Suppressor macrophage (primary cell): ENCODE results near the gene ARHGAP11A.
A peak's percentile ranks its signal among the peaks of the same experiment; 100 is the strongest.
"Not testable (repeated sequence)": the region's sequence is repeated elsewhere in the genome, so short reads cannot be mapped to it uniquely, and the experiment has no call there.

Source experiments
- DNase-seq, 4 experiments: peaks; one replicate each; pipeline ENCODE4 v3.0.0-alpha.2; 2020 to 2022
- total RNA-seq, 17 experiments: gene quantifications; one replicate each; lab custom pipeline; 2026; ENCODE audit warnings: mixed read lengths in 6 of 17, inconsistent platforms in 3 of 17; lab: John Stamatoyannopoulos, UW

The ARHGAP11A gene, protein sequence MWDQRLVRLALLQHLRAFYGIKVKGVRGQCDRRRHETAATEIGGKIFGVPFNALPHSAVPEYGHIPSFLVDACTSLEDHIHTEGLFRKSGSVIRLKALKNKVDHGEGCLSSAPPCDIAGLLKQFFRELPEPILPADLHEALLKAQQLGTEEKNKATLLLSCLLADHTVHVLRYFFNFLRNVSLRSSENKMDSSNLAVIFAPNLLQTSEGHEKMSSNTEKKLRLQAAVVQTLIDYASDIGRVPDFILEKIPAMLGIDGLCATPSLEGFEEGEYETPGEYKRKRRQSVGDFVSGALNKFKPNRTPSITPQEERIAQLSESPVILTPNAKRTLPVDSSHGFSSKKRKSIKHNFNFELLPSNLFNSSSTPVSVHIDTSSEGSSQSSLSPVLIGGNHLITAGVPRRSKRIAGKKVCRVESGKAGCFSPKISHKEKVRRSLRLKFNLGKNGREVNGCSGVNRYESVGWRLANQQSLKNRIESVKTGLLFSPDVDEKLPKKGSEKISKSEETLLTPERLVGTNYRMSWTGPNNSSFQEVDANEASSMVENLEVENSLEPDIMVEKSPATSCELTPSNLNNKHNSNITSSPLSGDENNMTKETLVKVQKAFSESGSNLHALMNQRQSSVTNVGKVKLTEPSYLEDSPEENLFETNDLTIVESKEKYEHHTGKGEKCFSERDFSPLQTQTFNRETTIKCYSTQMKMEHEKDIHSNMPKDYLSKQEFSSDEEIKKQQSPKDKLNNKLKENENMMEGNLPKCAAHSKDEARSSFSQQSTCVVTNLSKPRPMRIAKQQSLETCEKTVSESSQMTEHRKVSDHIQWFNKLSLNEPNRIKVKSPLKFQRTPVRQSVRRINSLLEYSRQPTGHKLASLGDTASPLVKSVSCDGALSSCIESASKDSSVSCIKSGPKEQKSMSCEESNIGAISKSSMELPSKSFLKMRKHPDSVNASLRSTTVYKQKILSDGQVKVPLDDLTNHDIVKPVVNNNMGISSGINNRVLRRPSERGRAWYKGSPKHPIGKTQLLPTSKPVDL
- 4.2 to 42.0 (median 15.4) reads per million in 17 experiments for total RNA-seq

DNA sequence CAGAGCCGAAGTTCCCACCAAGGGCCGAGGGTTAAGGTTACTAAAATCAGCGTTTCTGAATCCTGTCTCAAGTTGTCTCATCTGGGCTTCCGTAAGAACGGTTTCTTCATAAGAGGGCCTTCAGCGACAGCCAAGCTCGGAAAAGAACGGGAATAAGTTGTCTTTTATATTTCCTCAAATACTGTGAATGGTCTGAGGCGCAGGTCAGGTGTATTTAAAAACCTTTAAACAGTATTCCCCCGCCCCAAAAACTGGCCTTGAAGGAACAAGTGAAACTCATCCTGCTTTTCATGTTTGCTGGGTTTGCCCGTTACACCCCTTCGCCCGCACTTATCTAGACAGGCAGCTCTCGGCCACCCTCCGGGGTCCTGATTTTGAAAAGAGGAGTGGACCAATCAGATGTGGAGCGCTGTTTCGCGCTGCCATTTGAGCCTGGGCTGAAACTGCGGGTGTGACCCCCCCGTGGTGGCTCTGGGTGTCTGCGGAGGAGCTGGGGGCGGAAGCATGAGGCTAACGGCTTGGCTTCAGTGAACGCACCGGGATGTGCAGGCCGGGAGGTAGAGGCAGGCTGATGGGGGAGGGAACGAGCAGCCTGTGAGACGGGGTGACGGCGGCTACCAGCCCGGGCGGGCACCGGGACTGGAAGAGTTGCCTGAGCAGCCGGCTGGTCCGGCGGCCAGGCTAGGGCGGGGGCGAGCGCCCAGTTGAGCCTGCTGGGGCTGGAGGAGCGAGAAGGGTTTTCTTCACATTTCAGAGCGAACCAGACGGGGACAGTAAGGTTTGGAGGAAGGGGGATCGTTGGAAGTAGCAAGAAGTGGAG, at the start of gene ARHGAP11A:
Gene ARHGAP11A, plus strand, starts transcription at position 454 of the 820 bp plus-strand sequence. CDS start 708 bp downstream, outside the sequence.
- peak; percentile 76 to 93 (median 90) for DNase-seq

DNA sequence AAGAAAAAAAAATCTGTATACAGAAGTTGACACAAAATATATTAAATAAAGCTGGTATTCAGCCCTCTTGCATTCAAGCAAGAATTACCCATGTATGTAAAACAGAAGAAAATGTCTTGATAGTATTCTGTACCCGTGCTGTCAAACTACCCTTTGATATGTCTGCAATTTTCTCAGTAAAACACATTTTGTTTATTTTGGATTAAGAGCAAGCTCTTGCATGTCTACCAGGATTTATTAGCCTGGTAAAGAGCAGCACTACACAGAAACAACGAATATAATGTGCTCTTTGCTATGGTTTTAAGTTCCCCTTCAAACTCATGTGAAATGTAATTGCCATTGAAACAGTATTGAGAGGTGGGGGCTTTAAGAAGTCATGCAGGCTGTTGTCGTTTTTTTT, 46.3 kb upstream of the ARHGAP11A start:
- DNase-seq: not testable (repeated sequence)

DNA sequence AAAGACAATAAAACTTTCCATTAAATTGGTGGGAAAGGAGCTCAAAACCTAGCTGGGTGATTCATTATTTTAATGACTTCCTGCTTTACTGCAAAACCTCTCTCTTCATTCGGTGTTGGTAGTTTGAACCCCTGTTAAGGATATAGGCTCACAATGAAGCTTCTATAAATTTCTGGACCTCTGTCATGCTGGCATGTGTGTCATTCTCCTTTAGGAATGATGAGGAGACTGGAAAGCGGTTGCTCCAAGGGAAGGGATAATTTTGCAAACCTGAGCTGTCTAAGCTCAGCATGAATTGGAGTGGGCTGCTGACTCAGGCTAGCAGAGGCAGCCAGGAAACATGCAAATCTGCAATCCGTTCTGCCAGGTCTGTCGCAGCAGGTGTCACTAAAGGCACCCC, 36.8 kb upstream of the ARHGAP11A start:
- not testable (repeated sequence) for DNase-seq

DNA sequence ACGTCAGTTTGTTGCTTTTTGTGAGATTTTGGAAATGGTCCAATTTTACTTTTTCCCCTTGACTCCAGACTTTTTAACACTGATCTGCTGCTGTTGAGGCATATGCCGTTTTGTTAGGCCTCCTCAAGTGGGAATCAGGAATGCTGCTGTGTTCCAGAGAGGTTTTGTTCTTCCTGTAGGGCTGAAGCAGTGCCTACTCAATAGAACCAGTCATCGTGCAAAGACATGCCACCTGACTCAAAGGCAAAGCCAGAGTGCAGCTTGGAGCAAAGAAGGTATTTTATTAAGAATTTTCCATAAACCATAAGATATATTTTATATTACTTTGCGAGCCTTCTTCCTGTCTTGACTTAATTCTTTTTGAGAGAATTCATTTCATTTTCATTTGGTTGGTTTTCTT, 29.5 kb upstream of the ARHGAP11A start:
- not testable (repeated sequence) for DNase-seq

DNA sequence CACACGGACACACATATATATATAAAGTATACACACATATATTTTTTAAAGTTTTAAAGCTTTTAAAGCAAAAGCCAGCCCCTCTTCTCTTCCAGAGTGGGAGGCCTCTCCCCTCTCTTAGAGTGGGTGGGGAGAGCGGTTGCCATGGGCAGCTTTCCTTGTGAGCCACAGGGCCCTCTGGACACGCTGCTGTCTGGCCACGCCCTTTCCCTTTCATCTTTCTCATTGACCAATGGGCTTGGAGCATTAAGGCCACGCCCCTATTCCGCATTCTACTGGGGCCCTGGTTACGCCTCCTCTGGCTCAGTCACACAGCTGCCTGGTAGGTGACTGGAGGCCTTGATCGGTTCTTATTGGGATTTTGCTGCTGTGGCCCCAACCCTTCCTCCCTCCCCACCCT, 22.2 kb upstream of the ARHGAP11A start, which contains the start of gene GOLGA8N:
Gene GOLGA8N, plus strand, starts transcription at position 306 of the 400 bp plus-strand sequence.
- not testable (repeated sequence) for DNase-seq

DNA sequence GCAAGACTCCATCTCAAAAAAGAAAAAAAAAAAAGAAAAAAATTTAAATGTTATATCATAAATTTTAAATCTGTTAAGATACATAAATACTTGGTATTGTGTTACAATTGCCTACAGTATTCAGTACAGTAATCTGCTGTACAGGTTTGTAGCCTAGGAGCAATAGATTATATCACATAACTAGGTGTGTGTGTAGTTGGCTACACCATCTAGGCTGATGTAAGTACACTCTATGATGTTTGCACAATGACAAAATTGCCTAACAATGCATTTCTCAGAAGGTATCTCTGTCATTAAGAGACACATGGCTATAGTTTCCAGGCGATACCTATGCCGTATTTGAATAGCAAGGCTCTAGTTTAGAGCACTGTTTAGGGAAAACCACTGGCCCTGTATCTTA, 5.8 kb upstream of the ARHGAP11A start:
- not testable (repeated sequence) for DNase-seq

DNA sequence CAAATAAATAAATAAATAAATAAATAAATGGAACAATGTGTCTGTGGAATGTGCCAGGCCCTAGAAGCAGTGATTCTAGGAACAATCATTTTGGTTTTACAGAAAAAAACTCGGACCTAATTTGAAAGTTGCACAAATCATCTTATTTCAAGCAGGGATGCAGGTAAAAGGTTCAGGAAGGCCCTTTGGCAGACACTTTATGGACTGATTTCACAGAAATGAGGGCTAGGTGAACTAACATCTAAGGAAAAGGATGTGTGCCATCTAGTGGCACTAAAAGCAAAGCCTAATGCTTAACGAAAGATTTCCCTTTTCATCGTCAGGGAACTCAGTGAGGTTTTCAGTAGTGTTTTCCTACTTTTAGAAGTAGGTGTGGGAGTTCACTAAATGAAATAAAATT, 4.6 kb upstream of the ARHGAP11A start:
- DNase-seq: peak; percentile 2 to 46 (median 30)

DNA sequence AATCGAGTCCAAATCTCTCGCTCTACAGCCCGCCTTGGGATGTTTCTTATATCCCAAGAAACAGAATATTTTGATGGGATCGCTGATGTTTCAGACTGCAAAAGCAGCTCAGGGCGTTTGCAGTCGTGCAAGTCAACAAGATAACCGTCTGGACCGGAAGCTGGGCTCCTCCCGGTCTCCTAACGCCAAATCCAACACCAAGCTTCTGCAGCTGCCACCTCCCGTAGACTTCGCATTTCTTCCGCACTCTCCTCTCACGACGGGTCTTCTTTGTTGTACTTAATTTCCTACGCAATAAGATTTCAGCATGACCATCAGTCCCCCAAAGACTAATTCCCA, 623 bp upstream of the ARHGAP11A start:
- DNase-seq: not testable (repeated sequence)

DNA sequence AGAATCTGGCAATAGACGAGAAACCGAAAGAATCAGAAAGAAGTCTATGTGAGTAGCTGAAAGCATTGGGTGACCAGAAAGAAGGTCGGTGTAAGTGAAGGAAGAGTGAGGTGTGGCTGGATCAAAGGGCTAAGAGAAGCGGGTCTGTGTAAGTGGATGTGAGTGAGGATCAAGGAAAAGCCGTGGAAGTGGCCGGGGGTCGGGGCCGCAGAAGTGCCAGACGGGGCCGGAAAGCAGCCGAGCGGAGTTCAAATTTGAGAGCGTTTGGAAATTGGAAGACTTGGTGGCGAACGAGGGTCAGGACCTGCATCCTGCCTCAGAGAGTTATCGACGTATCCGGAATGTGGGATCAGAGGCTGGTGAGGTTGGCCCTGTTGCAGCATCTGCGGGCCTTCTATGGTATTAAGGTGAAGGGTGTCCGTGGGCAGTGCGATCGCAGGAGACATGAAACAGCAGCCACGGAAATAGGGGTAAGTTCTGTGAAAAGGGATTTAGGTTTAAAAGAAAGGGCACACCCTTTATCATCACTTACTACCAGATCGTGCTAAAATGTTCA, 645 bp downstream of the ARHGAP11A start:
- DNase-seq: peak in 3 of 4 experiments; percentile 5 to 8 (median 7)

DNA sequence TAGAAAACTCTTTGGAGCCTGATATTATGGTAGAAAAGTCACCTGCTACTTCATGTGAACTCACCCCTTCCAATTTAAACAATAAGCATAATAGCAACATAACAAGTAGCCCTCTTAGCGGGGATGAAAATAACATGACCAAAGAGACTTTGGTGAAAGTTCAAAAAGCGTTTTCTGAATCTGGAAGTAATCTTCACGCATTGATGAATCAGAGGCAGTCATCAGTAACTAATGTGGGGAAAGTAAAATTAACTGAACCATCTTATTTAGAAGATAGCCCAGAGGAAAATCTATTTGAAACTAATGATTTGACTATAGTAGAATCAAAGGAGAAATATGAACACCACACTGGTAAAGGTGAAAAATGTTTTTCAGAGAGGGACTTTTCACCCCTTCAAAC, 21.1 kb downstream of the ARHGAP11A start:
- DNase-seq: no peak

DNA sequence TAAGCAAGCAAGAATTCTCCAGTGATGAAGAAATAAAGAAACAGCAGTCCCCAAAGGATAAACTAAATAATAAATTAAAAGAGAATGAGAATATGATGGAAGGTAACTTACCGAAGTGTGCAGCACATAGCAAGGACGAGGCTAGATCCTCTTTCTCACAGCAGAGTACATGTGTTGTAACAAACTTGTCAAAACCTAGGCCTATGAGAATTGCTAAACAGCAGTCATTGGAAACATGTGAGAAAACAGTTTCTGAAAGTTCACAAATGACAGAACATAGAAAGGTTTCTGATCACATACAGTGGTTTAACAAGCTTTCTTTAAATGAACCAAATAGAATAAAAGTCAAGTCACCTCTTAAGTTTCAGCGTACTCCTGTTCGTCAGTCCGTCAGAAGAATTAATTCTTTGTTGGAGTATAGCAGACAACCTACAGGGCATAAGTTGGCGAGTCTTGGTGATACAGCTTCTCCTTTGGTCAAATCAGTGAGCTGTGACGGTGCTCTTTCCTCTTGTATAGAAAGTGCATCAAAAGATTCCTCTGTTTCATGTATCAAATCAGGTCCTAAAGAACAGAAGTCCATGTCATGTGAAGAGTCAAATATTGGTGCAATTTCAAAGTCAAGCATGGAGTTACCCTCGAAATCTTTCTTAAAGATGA, 21.7 kb downstream of the ARHGAP11A start:
- no peak for DNase-seq

DNA sequence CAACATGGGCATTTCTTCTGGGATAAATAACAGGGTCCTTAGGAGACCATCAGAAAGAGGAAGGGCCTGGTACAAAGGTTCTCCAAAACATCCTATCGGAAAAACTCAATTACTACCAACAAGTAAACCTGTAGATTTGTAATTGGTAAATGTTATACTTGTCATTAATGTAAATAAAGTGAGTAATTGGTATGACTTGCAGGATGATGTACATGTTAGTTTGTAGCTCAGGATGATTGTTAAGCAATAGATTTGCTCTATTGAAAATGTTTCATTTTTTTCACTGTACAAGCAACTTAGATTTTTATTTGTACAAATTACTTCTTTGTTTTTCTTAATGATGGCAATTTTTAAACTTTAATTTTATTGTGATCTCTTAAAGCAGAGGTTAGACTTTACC, 22.4 kb downstream of the ARHGAP11A start:
- no peak for DNase-seq

DNA sequence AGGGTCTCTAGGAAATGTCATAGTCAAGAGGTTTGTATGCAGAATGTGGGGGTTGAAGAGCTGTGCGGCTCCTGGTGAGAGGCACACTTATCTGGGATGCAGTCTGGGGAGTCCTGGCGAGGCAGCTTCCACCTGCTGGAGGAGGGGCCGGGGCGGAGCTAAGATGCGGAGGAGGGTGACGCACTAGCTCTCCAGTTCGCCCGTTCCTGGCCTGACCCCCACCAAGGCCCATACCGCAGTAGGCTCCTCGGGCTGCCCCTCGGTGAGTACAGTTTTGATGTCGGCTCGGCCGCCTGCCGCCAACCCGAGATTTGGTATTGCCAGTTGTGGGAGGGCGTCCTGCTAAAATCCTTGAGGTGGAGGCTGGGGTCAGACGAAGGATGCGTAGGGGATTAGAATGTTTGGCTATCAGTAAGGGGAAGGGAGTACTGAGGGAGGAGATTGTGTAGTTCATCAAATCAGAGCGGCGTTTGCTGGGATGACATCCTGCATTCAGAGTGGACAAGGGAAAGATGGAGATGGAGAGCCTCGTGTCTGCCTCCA, 26.3 kb downstream of the ARHGAP11A start, which contains the start of gene SCG5:
Gene SCG5, plus strand, starts transcription at position 194 of the 543 bp plus-strand sequence. CDS start 1,883 bp downstream, outside the sequence.
- no peak for DNase-seq

DNA sequence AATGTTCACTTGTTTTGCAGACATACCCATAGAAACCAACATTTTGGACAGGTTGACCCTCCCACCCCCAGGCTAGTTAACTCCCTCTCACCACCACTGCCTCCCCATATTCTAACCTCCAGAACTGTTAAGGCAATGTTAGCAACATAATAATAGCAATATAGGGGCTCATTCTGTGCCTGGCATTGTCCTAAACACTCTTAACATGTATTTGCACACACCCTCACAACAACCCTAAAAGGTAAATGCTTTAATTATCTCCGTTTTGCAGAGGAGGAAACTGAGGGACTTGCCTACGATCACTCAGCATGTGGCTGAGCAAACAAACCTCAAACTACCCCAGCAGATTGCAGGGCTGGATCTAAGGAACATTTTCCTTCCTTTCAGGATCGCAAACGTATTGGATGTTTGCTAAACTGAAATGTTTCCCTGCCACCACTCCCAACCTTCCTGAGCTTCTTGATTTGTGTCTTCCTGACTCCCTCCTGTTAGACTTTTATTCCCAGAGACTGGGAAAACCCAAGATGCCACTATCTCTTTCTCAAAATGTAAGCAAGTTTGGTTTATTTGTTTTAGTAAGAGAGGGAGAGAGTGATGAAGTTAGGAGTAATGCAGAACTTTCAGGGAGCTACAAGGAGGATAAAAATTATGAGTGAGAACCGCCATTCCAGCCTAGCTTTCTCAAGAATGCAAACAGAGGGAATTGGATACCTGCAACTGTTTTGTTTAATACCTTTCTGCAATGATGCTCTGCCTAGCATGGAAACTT, 27.5 kb downstream of the ARHGAP11A start:
- DNase-seq: no peak

DNA sequence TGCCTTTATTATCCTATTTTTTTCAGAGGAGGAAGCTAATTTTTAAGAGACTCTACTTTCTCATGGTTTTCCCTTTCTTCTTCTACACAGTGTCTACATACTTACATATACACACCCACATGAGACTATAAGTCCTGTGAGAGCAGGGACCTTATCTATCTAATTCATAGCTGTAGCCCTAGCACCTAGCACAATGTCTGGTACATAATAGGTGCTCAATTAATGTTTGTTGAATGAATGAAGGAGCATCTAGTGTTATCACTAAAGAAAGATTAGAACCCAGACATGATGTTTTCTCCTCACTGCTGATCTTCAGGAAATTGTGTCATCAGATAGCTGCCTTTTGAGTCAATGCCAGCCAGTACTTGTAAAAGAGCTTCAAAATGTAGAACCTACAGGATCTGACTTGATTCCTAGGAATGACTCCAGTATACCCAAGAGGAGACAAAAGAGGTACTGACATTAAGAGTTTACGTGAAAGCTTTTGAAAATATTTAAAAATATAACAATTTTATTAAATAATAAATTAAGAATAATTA, 28.7 kb downstream of the ARHGAP11A start:
- DNase-seq: no peak

DNA sequence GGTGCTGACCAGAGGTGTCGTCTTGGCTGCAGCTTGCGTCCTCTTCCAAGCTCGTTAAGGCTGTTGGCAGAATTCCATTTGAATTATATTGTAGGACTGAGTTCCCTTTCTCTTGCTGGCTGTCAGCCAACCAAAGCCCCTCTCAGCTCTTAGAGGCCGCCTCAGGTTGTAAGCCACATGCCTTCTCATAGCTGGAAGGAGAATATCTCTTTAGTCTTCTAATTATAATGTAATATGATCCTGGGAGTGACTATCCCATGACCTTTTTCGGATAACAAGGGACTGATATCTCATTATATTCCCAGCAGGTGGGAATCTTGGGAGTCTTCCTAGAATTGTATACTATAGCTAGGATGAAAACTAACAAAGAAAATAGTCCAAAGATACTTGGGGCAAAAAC, 31.0 kb downstream of the ARHGAP11A start:
- DNase-seq: no peak

DNA sequence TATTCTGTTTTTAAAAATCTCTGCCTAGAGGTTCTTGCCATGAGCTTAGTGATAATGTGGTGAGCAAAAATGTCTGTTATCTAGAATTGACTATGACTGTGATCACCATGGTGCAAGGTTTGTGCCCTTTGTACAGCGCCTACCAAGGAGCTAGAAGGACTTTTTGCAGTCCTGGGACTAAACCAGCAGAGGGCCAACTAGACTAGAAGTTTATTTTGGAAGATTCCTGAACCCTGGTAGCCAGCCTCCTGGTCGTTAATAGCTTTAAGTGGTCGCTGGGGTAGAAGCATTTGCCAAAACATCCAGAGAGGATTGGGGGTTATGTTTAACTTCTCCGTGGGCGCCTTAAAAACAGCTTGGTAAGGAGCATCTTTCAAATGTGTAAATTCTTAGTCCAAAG, 34.0 kb downstream of the ARHGAP11A start:
- peak in 1 of 4 experiments; percentile 17 for DNase-seq

DNA sequence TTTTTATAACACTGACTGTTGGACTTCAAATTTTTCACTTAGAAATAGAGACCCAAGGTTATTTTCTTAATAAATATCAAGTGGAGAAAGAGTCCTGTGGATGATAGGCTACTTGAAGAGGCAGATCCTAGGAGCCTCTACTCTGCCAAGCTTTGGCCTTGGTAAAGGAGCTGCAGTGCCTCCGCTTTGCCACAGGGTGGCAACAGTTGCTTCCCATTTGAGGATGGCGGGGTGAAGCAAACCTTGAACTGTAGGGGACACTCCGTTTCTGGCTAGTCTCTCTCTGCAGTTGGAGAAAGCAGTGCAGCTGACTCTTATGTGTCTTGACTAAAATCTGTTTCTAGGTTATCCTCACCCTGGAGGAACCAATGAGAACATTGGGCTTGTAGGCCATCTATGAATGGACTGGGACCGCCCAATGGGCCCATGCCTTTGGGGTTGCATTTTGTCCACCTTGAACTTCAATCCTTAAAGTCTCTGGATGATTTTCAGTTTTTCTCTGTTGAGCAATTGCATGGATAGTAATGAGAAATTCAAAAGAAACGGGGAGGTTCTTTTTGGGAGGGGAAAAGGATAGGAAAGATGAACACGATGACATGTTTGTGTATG, 36.0 kb downstream of the ARHGAP11A start:
- peak; percentile 70 to 79 (median 74) for DNase-seq

DNA sequence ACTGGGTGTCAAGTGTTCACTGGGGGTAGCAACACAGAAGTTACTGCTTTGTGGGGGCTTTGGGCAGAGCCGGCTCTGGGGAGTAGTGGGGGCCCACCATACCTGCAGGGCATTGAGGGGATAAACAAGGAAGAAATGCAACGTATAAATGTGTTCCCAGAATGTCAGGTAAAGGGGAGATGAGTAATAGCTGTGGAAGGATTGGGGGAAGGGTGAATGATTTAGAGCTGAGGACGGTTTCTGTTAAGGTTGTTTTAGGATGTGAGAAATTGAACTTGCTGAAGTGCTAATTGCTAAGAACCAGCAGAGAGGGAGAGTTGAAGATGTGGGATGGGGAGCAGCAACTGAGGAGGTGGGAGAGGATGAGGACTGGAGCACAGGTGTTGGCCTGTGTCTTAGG, 36.9 kb downstream of the ARHGAP11A start:
- no peak for DNase-seq
